HepG2 (cell line): ENCODE results near the gene IL6R. TPM values are rescaled to one million over a fixed set of nuclear protein-coding genes. Genes with fewer than 3 reads are reported as not detected.

Experiments used
- ATAC-seq: fragments of 200-7000 bp; cut with Tn5 transposase; 3 replicates; pipeline ENCODE4 v1.9.1; 2020; ENCODE audit warnings: mild to moderate bottlenecking, moderate library complexity
- BruUV-seq: library from RNA; stranded (reverse); fragments of 400-500 nt; replicated peaks from 2 replicates; lab custom pipeline; 2021; lab: Mats Ljungman, UMichigan
- CTCF ChIA-PET: fragments of 300-600 bp; formaldehyde crosslinking; extraction: SDS; loops from one replicate; lab custom pipeline; 2021; ENCODE audit warnings: low total read pairs, inconsistent platforms, low intra/inter-chr PET ratio; lab: Yijun Ruan, JAX
- POLR2A ChIA-PET: fragments of 350-600 bp; sonication (Branson Sonifier 250); formaldehyde crosslinking; loops from one replicate; lab custom pipeline; 2020; ENCODE audit warnings: antibody characterized with exemption, inconsistent platforms; lab: Yijun Ruan, JAX
- DNase-seq: peaks from one replicate; pipeline ENCODE4 v3.0.0-alpha.2; 2015; ENCODE audit warnings: low spot score
- FAIRE-seq: peaks from 3 replicates; lab custom pipeline; 2011; peaks lifted over from hg19 to GRCh38; lab: Jason Lieb, UNC
- H2AFZ ChIP-seq: one replicate; pipeline ENCODE4 v1.6.1; 2011; ENCODE audit warnings: low read length, inconsistent platforms
- H3K27ac ChIP-seq: fragments of 300-600 bp; 3 replicates; pipeline ENCODE4 v1.8.0; 2011; ENCODE audit warnings: mixed run types, mild to moderate bottlenecking, mixed read lengths, low read length, inconsistent platforms; ENCODE audit not compliant: insufficient read depth; ENCODE audit errors: extremely low read length
- H3K27me3 ChIP-seq, 2 experiments: fragments of 200-600 bp in 1 of 2; 2 replicates in 1 of 2; 3 replicates in 1 of 2; pipeline versions ENCODE4 v1.6.0 to v1.8.0; 2011; ENCODE audit warnings: low read length in 2 of 2, mild to moderate bottlenecking in 2 of 2, moderate library complexity in 2 of 2, inconsistent platforms in 1 of 2; ENCODE audit not compliant: insufficient read depth in 2 of 2, control insufficient read depth in 1 of 2
- H3K36me3 ChIP-seq, 2 experiments: fragments of 200-600 bp in 1 of 2; replicated peaks in 1 of 2; 2 replicates in 1 of 2; 3 replicates in 1 of 2; pipeline versions ENCODE4 v1.5.1 to v1.8.0; 2011; ENCODE audit warnings: low read length in 2 of 2, inconsistent platforms in 1 of 2; ENCODE audit not compliant: insufficient read depth in 2 of 2, control insufficient read depth in 1 of 2
- H3K4me1 ChIP-seq: 2 replicates; pipeline ENCODE4 v1.5.1; 2012; ENCODE audit warnings: low read length, inconsistent platforms; ENCODE audit not compliant: insufficient read depth
- H3K4me2 ChIP-seq: 2 replicates; pipeline ENCODE4 v1.6.0; 2011; ENCODE audit warnings: low read depth, low read length, inconsistent platforms
- H3K4me3 ChIP-seq, 3 experiments: fragments of 200-600 bp in 1 of 3; sonication (generic), shearing (Covaris generic) in 1 of 3; replicated peaks in 1 of 3; 2 replicates each; pipeline ENCODE4 v1.5.1; 2011 to 2016; ENCODE audit warnings: low read length in 3 of 3, inconsistent platforms in 2 of 3, low read depth in 2 of 3, mild to moderate bottlenecking in 2 of 3, control low read depth in 1 of 3, mixed read lengths in 1 of 3; ENCODE audit not compliant: insufficient read depth in 1 of 3
- H3K79me2 ChIP-seq: one replicate; pipeline ENCODE4 v1.6.1; 2011; ENCODE audit warnings: low read length, inconsistent platforms; ENCODE audit not compliant: insufficient read depth
- H3K9ac ChIP-seq: 2 replicates; pipeline ENCODE4 v1.6.0; 2011; ENCODE audit warnings: mild to moderate bottlenecking, low read depth, low read length, inconsistent platforms; ENCODE audit not compliant: insufficient read depth
- H3K9me3 ChIP-seq: 2 replicates; pipeline ENCODE4 v1.5.1; 2012; ENCODE audit warnings: mild to moderate bottlenecking, low read length
- H4K20me1 ChIP-seq: 2 replicates; pipeline ENCODE4 v1.6.0; 2011; ENCODE audit warnings: inconsistent platforms, mild to moderate bottlenecking, low read length, moderate library complexity; ENCODE audit not compliant: insufficient read depth
- EZH2 ChIP-seq: conservative IDR thresholded peaks from 2 replicates; pipeline ENCODE4 v1.6.1; 2012; ENCODE audit warnings: mild to moderate bottlenecking, low read depth, low read length, moderate library complexity
- FOXP4 ChIP-seq: sonication (generic); formaldehyde crosslinking; IDR thresholded peaks from 2 replicates; pipeline ENCODE4 v1.4.0; 2020; ENCODE audit warnings: missing genetic modification reagents
- HMGXB3 ChIP-seq: sonication (generic); formaldehyde crosslinking; IDR thresholded peaks from 2 replicates; pipeline ENCODE4 v1.4.0; 2020; ENCODE audit warnings: missing genetic modification reagents, borderline replicate concordance
- NFRKB ChIP-seq: fragments of 450-650 bp; IDR thresholded peaks from 2 replicates; pipeline ENCODE4 v1.6.1; 2017
- SKI ChIP-seq: fragments of 450-650 bp; IDR thresholded peaks from one replicate; pipeline ENCODE4 v1.6.1; 2018; ENCODE audit warnings: mild to moderate bottlenecking; ENCODE audit not compliant: partially characterized antibody
- SNAPC5 ChIP-seq: sonication (generic); formaldehyde crosslinking; IDR thresholded peaks from 2 replicates; pipeline ENCODE4 v1.8.1; 2023; ENCODE audit warnings: mild to moderate bottlenecking, missing genetic modification reagents, borderline replicate concordance
- SOX5 ChIP-seq: IDR thresholded peaks from 2 replicates; pipeline ENCODE4 v1.6.1; 2016; ENCODE audit warnings: borderline replicate concordance
- STAG1 ChIP-seq: sonication (generic); formaldehyde crosslinking; IDR thresholded peaks from 2 replicates; pipeline ENCODE4 v1.4.0; 2020; ENCODE audit warnings: missing genetic modification reagents
- THAP9 ChIP-seq: sonication (generic); formaldehyde crosslinking; IDR thresholded peaks from 2 replicates; pipeline ENCODE4; 2020; ENCODE audit warnings: missing genetic modification reagents, mild to moderate bottlenecking, borderline replicate concordance
- ZNF333 ChIP-seq: sonication (generic); formaldehyde crosslinking; IDR thresholded peaks from 2 replicates; pipeline ENCODE4 v1.4.0; 2020; ENCODE audit warnings: mild to moderate bottlenecking, missing genetic modification reagents, borderline replicate concordance
- ZNF788 ChIP-seq: sonication (generic); formaldehyde crosslinking; IDR thresholded peaks from 2 replicates; pipeline ENCODE4 v1.5.0; 2020; ENCODE audit warnings: mild to moderate bottlenecking, missing genetic modification reagents, borderline replicate concordance
- WGBS: methylation state at CpG from one replicate; pipeline ENCODE4 v1.1.6; 2017; ENCODE audit warnings: low lambda C conversion rate; 5-methylcytosine and 5-hydroxymethylcytosine counted together
- in situ Hi-C: cut with HindIII; loops from 2 replicates; pipeline ENCODE4 v1.10.0; 2017; ENCODE audit warnings: low pct_unique_long_range_greater_than_20kb; ENCODE audit not compliant: extremely low pct_ligation_motif_present
- intact Hi-C: fragments of 100-400 bp; cut with micrococcal nuclease; formaldehyde crosslinking; loops from one replicate; pipeline ENCODE4 v1.10.0; 2022; ENCODE audit not compliant: unreplicated experiment
- polyA plus RNA-seq, 8 experiments: library from polyadenylated mRNA; depleted of rRNA in 3 of 8; stranded (reverse) in 7 of 8; unstranded in 1 of 8; fragments of >200 nt; fragmentation: Illumina TruSeq in 4 of 8; extraction: Trizol in 4 of 8; gene quantifications; 2 replicates each; pipeline versions ENCODE4 v1.2.1 to v1.2.3, GENCODE V29; 2011 to 2016; ENCODE audit warnings: low read depth in 4 of 8, missing spikeins in 1 of 8, mixed read lengths in 1 of 8; ENCODE audit not compliant: insufficient read depth in 1 of 8
- total RNA-seq, 5 experiments: library from RNA; depleted of rRNA; stranded (reverse); fragments of >200 nt; fragmentation: Illumina TruSeq; extraction: Trizol; gene quantifications; 2 replicates each; pipeline ENCODE4 v1.2.3, GENCODE V29; 2016; ENCODE audit warnings: low read depth in 1 of 5

IL6R gene
- total and polyA plus RNA-seq, 2 of the 13 experiments (the other 11 are each of a cell fraction or from before 2014, with no cell fraction given), result 5.0 to 24.5 TPM

- Histone ChIP-seq H3K36me3 (no peaks in the 10 kb centered on the region; a peak in 2 of 5 replicates), H3K27me3 (no peaks in the 10 kb centered on the region), H3K4me1 (peaks cover 19% of the 10 kb centered on the region), H4K20me1 (no peaks in the 10 kb centered on the region), H3K4me3 (no peak overlapping the region), H3K9ac (no peak overlapping the region), H2AFZ (no peak overlapping the region), H3K79me2 (no peaks in the 10 kb centered on the region), H3K27ac (no peak overlapping the region), H3K4me2 (no peak overlapping the region), H3K9me3 (no peaks in the 10 kb centered on the region)
- intact Hi-C loops (no loop called here), in situ Hi-C loops (no loop called here)
- ChIA-PET POLR2A (no interaction called here), CTCF (no interaction called here)
- FAIRE-seq (no peak), DNase-seq (no peak), ATAC-seq (no peak)
- TF ChIP-seq ZNF788 (CRISPR knock-in tag), result no peak
- no peak for TF ChIP-seq FOXP4 (CRISPR knock-in tag)
- no peak for TF ChIP-seq EZH2
- no peak for TF ChIP-seq HMGXB3
- no peak for TF ChIP-seq SOX5 (CRISPR knock-in tag)
- TF ChIP-seq STAG1, result no peak
- no peak for TF ChIP-seq THAP9
- TF ChIP-seq SKI, result no peak
- TF ChIP-seq NFRKB, result no peak
- no peak for TF ChIP-seq ZNF333 (CRISPR knock-in tag)
- no peak for TF ChIP-seq SNAPC5 (CRISPR knock-in tag)
- WGBS, result 92% methylated on average over 17 of the region's 18 CpGs
- BruUV-seq, result no TSS peak
Observed at GRCh38 chr1:154434346-154435085, 29.4 kb downstream of the IL6R start.
